ENCODE measurements around the gene ARHGEF16. TPM values are rescaled to one million over a fixed set of nuclear protein-coding genes. Genes with fewer than 3 reads are reported as not detected.
A peak's percentile ranks its signal among the peaks of the same experiment; 100 is the strongest.

ARHGEF16 gene
- total and polyA plus RNA-seq, 11 donors = 0.31 to 1.4 (median 0.51) TPM

GRCh38 chr1:3442901-3443300 is 11.6 kb upstream of the ARHGEF16 start:
- H3K4me1 ChIP-seq = no peaks in the 10 kb centered on the region
- no peak overlapping the region for H3K27ac ChIP-seq
- no peaks in the 10 kb centered on the region for H3K36me3 ChIP-seq
- TF ChIP-seq CTCF (IDR thresholded peaks at IDR 0.05) (no peak), POLR2A (IDR thresholded peaks at IDR 0.05) (no peak)
- peaks cover 0 to 61% (median 6%) of the 10 kb centered on the region in 9 donors for H3K27me3 ChIP-seq
- peaks cover 0 to 20% (median 0%) of the 10 kb centered on the region in 12 donors for H3K9me3 ChIP-seq
- DNase-seq (no peak), ATAC-seq (no peak)
- 78 to 85% (median 84%) methylated on average over 12 of the region's 12 CpGs for WGBS, 4 donors
- no peak overlapping the region for H3K4me3 ChIP-seq
- intact Hi-C loops (cut with DNase I) = no loop called here

GRCh38 chr1:3443807-3444206 is 10.7 kb upstream of the ARHGEF16 start:
- DNase-seq (no peak), ATAC-seq (no peak)
- TF ChIP-seq CTCF (IDR thresholded peaks at IDR 0.05) (no peak), POLR2A (IDR thresholded peaks at IDR 0.05) (no peak)
- no peak overlapping the region for H3K4me3 ChIP-seq
- no peak overlapping the region for H3K27ac ChIP-seq
- peaks cover 0 to 24% (median 0%) of the 10 kb centered on the region in 12 donors for H3K9me3 ChIP-seq
- H3K4me1 ChIP-seq = no peaks in the 10 kb centered on the region
- intact Hi-C loops (cut with DNase I) = no loop called here
- H3K27me3 ChIP-seq = peaks cover 0 to 52% (median 6%) of the 10 kb centered on the region in 9 donors
- H3K36me3 ChIP-seq = no peaks in the 10 kb centered on the region
- 77 to 85% (median 83%) methylated on average over 7 of the region's 7 CpGs for WGBS, 4 donors

- 87 to 92% (median 90%) methylated on average over 18 of the region's 18 CpGs for WGBS, 4 donors
- no peak overlapping the region for H3K4me3 ChIP-seq
- H3K4me1 ChIP-seq = no peaks in the 10 kb centered on the region
- no peak overlapping the region for H3K27ac ChIP-seq
- H3K27me3 ChIP-seq = peaks cover 0 to 48% (median 6%) of the 10 kb centered on the region in 9 donors
- TF ChIP-seq CTCF (IDR thresholded peaks at IDR 0.05) (no peak), POLR2A (IDR thresholded peaks at IDR 0.05) (no peak)
- DNase-seq = peak in 1 of 5 donors; percentile 19
- ATAC-seq = no peak
- H3K36me3 ChIP-seq = no peaks in the 10 kb centered on the region
- peaks cover 0 to 24% (median 0%) of the 10 kb centered on the region in 12 donors for H3K9me3 ChIP-seq
- intact Hi-C loops (cut with DNase I) = no loop called here
Measured at GRCh38 chr1:3444298-3444697, 10.2 kb upstream of the ARHGEF16 start.

- peaks cover 0 to 24% (median 0%) of the 10 kb centered on the region in 12 donors for H3K9me3 ChIP-seq
- no peak overlapping the region for H3K4me3 ChIP-seq
- no peak for ATAC-seq
- TF ChIP-seq POLR2A (IDR thresholded peaks at IDR 0.05) (no peak), CTCF (IDR thresholded peaks at IDR 0.05) (no peak)
- peaks cover 0 to 44% (median 6%) of the 10 kb centered on the region in 9 donors for H3K27me3 ChIP-seq
- WGBS, 4 donors = 69 to 80% (median 72%) methylated on average over 10 of the region's 10 CpGs
- no peaks in the 10 kb centered on the region for H3K4me1 ChIP-seq
- peak in 1 of 5 donors; percentile 27 for DNase-seq
- no peaks in the 10 kb centered on the region for H3K36me3 ChIP-seq
- intact Hi-C loops (cut with DNase I) = no loop called here
- no peak overlapping the region for H3K27ac ChIP-seq
Measured at GRCh38 chr1:3444736-3445135, 9.7 kb upstream of the ARHGEF16 start.

All from heart left ventricle (tissue), 16 donors.